ENCODE data around the gene NRROS. TPM values are rescaled to one million over a fixed set of nuclear protein-coding genes. Genes with fewer than 3 reads are reported as not detected.
"Not testable (repeated sequence)": the region's sequence is repeated elsewhere in the genome, so short reads cannot be mapped to it uniquely, and the experiment has no call there.

Gene NRROS
- total RNA-seq, 2 experiments from 2014 or later = 16.2 to 17.0 TPM

DNA sequence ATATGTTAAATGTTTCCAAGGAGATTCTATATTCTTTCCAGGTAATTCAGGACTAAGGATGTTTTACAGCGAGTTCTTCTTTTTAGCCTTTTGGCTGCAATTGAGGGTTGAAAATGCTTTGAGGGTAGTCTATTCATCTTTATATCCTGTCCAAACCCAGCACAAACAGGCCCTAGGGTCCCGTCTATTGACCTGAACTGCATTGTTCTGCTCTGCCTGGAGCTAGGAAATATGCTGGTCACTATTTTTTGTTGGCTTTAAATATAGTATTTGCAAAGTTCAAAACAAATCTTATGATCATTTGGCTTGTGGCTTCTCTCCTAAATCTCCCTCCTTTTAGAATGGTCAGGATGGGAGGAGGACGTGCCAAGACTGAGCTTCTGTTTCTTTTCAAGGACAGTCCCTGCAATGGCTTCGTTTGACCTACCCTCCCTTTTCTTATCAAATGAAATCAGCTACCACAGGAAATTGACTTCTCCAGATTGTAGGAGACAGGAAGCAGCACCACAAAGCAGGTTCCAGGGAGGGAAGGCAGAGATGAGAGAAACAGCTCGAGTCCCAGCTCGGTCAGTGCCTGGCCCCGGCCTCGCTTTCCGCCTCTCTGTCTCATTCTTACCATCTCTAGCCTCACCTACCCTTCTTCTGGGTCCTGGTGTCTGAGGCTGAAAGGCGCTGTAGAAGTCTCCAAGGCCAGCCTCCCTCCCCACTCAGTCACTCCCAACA, 27.6 kb upstream of the NRROS start:
- POLR2A ChIA-PET = interaction anchor here (1.0 to 2.9 kb wide), 5 partner anchors 10 to 43 kb away, joined by 3 to 23 read pairs (median 4); partner anchors contain the start of genes FBXO45, NRROS and WDR53
- H3K4me1 Mint-ChIP-seq = peaks cover 37% of the 10 kb centered on the region
- H3K27me3 Mint-ChIP-seq = no peaks in the 10 kb centered on the region
- no peaks in the 10 kb centered on the region for H3K9me3 Mint-ChIP-seq
- H3K36me3 Mint-ChIP-seq = no peaks in the 10 kb centered on the region
- peak overlapping the region; percentile 87 for H3K27ac Mint-ChIP-seq
- no peak for DNase-seq
- peak; percentile 29 for ATAC-seq (ENCODE audit: low read depth)
- peak overlapping the region; percentile 56 for H3K4me3 Mint-ChIP-seq

DNA sequence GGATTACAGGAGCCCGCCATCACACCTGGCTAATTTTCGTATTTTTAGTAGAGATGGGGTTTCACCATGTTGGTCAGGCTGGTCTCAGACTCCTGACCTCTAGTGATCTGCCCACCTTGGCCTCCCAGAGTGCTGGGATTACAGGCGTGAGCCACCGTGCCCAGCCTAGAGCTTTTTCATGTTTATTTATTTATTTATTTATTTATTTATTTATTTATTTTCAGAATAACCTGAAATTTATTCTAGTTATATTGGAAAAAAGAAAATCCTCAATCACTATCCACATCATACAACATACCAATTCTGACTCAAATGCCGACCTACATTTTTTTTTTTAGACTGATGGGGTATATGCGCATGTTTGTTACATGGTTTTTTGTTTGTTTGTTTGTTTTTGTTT, 24.3 kb upstream of the NRROS start:
- not testable (repeated sequence) for H3K9me3 Mint-ChIP-seq; H3K4me3 Mint-ChIP-seq; H3K27ac Mint-ChIP-seq; DNase-seq; ATAC-seq (ENCODE audit: low read depth); H3K27me3 Mint-ChIP-seq; H3K36me3 Mint-ChIP-seq
- H3K4me1 Mint-ChIP-seq = peaks cover 32% of the 10 kb centered on the region
- POLR2A ChIA-PET = interaction anchor here (1.7 kb wide), 1 partner anchor 17 kb away, joined by 5 read pairs; no protein-coding TSS in a partner anchor

DNA sequence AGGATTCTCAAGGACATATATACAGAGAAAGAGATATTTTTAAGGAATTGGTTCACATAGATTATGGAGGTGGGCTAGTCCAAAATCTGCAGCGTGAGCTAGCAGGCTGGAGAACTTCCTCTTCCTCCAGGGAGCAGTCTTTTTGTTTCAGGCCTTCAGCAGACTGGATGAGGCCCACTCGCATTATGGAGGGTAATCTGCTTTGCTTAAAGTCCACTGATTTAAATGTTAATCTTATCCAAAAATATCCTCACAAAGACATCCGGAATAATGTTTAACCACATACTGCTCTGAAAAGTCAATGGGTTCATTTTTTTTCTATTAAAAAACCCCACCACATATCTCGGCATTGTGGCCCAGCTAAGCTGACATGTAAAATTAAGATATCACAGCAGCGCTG, 22.2 kb upstream of the NRROS start:
- H3K4me1 Mint-ChIP-seq = peaks cover 22% of the 10 kb centered on the region
- DNase-seq (no peak), ATAC-seq (ENCODE audit: low read depth) (no peak)
- no peaks in the 10 kb centered on the region for H3K36me3 Mint-ChIP-seq
- POLR2A ChIA-PET = no interaction called here
- no peaks in the 10 kb centered on the region for H3K9me3 Mint-ChIP-seq
- no peaks in the 10 kb centered on the region for H3K27me3 Mint-ChIP-seq
- H3K4me3 Mint-ChIP-seq = no peak overlapping the region
- H3K27ac Mint-ChIP-seq = peak overlapping the region; percentile 21

DNA sequence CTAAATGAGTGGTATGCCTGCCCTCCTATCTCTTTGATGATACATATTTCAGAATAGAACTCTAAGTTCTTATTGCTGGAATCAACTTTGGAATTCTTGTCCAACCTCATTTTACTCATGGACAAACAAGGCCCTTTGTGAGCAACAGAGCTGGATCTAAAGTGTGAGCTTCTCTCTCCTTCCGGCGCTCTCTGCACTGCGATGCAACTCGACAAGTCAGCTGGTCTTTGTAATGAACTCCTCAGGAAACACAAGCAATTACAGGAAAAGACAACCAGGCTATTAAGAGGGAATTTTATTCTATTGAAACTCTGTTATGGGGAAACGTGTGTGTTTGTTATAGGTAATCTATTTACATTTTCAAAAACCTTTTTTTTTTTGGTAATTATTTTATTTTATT, 20.3 kb upstream of the NRROS start:
- POLR2A ChIA-PET = no interaction called here
- Mint-ChIP-seq H3K4me1 (peaks cover 13% of the 10 kb centered on the region), H3K4me3 (no peak overlapping the region), H3K36me3 (no peaks in the 10 kb centered on the region), H3K27ac (peak overlapping the region; percentile 4), H3K27me3 (no peaks in the 10 kb centered on the region), H3K9me3 (no peaks in the 10 kb centered on the region)
- no peak for DNase-seq
- no peak for ATAC-seq (ENCODE audit: low read depth)

DNA sequence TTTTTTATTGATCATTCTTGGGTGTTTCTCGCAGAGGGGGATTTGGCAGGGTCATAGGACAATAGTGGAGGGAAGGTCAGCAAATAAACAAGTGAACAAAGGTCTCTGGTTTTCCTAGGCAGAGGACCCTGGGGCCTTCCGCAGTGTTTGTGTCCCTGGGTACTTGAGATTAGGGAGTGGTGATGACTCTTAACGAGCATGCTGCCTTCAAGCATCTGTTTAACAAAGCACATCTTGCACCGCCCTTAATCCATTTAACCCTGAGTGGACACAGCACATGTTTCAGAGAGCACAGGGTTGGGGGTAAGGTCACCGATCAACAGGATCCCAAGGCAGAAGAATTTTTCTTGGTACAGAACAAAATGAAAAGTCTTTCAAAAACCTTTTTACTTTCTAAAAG, 19.9 kb upstream of the NRROS start:
- H3K27ac Mint-ChIP-seq; H3K36me3 Mint-ChIP-seq; H3K27me3 Mint-ChIP-seq; H3K4me3 Mint-ChIP-seq; ATAC-seq (ENCODE audit: low read depth); POLR2A ChIA-PET; DNase-seq; H3K9me3 Mint-ChIP-seq: not testable (repeated sequence)
- H3K4me1 Mint-ChIP-seq = peaks cover 17% of the 10 kb centered on the region

DNA sequence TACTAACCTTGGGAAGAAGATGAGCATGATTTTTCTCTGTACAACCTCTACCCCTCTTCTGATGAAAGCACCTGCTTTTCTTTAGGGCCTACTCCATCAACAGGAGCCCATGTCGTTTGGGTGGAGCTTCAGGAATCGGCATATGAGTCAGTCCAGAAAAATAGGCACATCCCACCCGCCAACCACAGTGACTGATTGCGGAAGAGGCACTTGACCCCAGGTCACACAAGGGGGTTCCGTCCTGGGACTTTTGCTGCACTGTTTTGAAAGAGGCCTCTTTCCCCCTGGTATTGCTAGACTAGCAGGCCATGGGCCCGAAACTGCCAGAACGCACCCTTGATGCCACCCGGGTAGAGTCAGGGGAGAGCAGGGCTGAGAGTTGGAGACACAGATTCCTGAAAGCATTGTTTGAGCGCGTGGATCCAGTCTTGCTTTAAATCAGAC, 19.3 kb upstream of the NRROS start:
- Mint-ChIP-seq H3K27ac (no peak overlapping the region), H3K4me3 (no peak overlapping the region), H3K27me3 (no peaks in the 10 kb centered on the region), H3K36me3 (no peaks in the 10 kb centered on the region), H3K9me3 (no peaks in the 10 kb centered on the region), H3K4me1 (peaks cover 23% of the 10 kb centered on the region)
- POLR2A ChIA-PET = no interaction called here
- DNase-seq (no peak), ATAC-seq (ENCODE audit: low read depth) (no peak)

DNA sequence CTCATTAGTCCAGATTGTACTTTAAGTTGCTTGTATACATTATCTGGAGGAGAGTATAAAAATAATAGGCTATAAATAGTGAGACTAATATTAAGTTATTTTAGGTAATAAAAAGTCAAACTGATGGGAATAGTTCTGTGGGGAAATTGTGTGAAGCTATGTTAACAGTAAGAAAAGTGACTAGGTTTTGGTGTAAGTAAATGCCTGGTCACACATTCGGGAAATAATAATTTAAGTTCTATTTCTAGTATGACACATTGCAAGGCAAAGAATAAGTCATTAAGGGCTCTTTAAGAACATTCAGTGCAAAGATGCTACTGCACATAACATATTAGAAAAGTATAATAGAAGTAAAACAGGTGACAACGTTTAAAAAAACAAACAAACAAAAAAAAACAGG, 18.8 kb upstream of the NRROS start:
- ATAC-seq (ENCODE audit: low read depth) (no peak), DNase-seq (no peak)
- no peaks in the 10 kb centered on the region for H3K9me3 Mint-ChIP-seq
- H3K27ac Mint-ChIP-seq = no peak overlapping the region
- H3K4me3 Mint-ChIP-seq = no peak overlapping the region
- no peaks in the 10 kb centered on the region for H3K36me3 Mint-ChIP-seq
- no peaks in the 10 kb centered on the region for H3K27me3 Mint-ChIP-seq
- H3K4me1 Mint-ChIP-seq = peaks cover 26% of the 10 kb centered on the region
- POLR2A ChIA-PET = interaction anchor here (3.3 kb wide), 1 partner anchor 12 kb away, joined by 20 read pairs; no protein-coding TSS in a partner anchor

DNA sequence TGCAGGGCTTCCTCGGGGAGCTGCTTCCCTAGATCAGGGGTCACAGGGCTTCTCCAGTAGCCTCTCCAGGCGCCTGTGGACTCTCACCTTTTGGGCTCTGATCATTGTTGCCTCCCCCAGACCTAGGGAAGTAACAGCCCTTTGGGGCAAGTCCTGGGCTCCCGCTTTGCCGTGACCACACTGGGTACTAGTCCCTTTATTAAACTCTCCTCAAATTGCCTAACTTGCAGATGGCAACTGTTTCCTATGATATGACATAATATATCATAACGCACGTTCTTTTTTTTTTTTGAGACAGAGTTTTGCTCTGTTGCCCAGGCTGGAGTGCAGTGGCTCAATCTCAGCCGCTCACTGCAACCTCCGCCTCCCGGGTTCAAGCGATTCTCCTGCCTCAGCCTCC, 17.9 kb upstream of the NRROS start:
- DNase-seq (no peak), ATAC-seq (ENCODE audit: low read depth) (no peak)
- H3K9me3 Mint-ChIP-seq = no peaks in the 10 kb centered on the region
- H3K36me3 Mint-ChIP-seq = no peaks in the 10 kb centered on the region
- no peak overlapping the region for H3K27ac Mint-ChIP-seq
- H3K27me3 Mint-ChIP-seq = no peaks in the 10 kb centered on the region
- no peak overlapping the region for H3K4me3 Mint-ChIP-seq
- H3K4me1 Mint-ChIP-seq = peaks cover 26% of the 10 kb centered on the region
- POLR2A ChIA-PET = interaction anchor here (3.3 kb wide), 1 partner anchor 11 kb away, joined by 20 read pairs; no protein-coding TSS in a partner anchor

DNA sequence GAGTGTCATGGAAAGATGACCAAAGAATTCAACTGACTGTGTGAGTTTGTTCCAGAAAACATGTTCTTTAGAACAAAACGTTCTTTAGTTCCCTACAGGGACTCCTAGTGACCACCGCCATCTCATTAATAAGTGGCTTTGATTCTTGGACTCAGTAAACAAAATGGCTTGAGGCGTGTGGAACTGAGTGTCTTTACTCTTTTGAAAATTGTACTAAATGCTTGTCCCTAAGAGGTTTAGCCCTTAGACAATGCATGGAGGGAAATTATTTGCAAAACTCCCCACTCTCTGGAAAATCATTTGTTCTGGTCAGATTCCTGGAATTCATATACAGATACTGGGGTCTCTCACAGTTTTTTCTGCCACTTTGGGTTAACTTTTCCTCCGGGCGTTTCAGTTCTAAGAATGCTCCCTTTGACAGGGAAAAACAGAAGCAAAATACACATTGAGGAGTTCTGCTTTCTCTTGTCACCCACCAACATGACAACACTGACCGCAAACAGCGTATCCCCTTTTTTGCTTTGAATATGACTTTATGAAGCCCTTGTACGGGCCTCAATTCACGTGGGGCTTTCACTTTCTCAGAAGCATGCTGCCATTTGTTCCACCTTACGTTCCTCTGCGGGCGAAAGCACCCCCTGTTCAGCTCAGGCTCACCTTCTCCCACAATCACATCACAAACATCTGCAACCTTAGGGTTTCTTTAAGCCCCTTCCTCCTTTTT, 15.3 kb upstream of the NRROS start:
- peaks cover 21% of the 10 kb centered on the region for H3K4me1 Mint-ChIP-seq
- POLR2A ChIA-PET = interaction anchor here (0.6 to 3.3 kb wide), 5 partner anchors 8 to 318 kb away, joined by 3 to 20 read pairs (median 4); partner anchors contain the start of genes NCBP2 and NRROS
- H3K9me3 Mint-ChIP-seq = no peaks in the 10 kb centered on the region
- no peak for DNase-seq
- peak overlapping the region; percentile 79 for H3K4me3 Mint-ChIP-seq
- H3K27ac Mint-ChIP-seq = peak overlapping the region; percentile 89
- peak; percentile 77 for ATAC-seq (ENCODE audit: low read depth)
- no peaks in the 10 kb centered on the region for H3K36me3 Mint-ChIP-seq
- no peaks in the 10 kb centered on the region for H3K27me3 Mint-ChIP-seq

DNA sequence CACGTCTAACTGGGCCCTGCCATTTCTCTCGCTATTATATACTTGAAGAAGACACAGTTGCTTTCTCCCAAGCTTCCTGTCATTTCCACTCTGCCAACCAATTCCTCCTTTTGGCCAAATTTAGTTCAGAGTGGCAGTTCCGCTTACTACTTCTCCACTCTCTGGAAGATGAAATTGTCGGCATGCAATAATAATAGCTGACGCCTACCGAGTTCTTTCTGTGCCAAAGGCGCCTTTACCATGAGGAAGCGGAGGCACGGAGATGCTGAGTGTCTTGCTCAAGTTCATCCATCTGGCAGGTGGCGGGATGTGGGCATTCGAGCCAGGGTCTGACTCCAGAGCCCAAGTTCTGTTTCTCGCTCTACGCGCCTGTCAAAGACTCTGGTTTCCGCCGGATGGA, 14.6 kb upstream of the NRROS start:
- H3K27me3 Mint-ChIP-seq = no peaks in the 10 kb centered on the region
- DNase-seq = no peak
- POLR2A ChIA-PET = interaction anchor here (1.4 kb wide), 1 partner anchor 14 kb away, joined by 3 read pairs; no protein-coding TSS in a partner anchor
- ATAC-seq (ENCODE audit: low read depth) = no peak
- peak overlapping the region; percentile 89 for H3K27ac Mint-ChIP-seq
- no peaks in the 10 kb centered on the region for H3K9me3 Mint-ChIP-seq
- peaks cover 25% of the 10 kb centered on the region for H3K4me1 Mint-ChIP-seq
- peak overlapping the region; percentile 79 for H3K4me3 Mint-ChIP-seq
- peaks cover 1% of the 10 kb centered on the region for H3K36me3 Mint-ChIP-seq

DNA sequence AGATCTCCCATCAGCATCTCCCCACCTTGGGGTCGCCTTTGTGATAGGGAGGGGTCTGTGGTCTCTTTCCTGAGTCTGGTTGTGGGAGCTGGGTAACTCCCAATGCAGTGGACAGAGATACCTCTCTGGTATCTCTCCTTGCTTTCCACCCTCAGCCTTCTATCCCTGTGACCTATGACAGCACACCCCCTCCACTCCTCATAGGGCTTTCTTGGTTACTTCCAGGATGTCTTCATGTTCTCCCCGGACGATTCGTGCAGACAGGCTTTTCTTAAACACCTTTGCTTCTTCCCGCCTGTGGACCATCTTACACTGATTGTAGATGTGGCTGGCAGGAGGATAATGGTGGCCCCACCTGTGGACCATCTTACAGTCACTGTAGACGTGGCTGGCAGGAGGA, 14.2 kb upstream of the NRROS start:
- POLR2A ChIA-PET = interaction anchor here (1.4 kb wide), 1 partner anchor 15 kb away, joined by 3 read pairs; no protein-coding TSS in a partner anchor
- Mint-ChIP-seq H3K4me3 (peak overlapping the region; percentile 79), H3K27ac (peak overlapping the region; percentile 89), H3K4me1 (peaks cover 26% of the 10 kb centered on the region), H3K27me3 (no peaks in the 10 kb centered on the region), H3K9me3 (no peaks in the 10 kb centered on the region), H3K36me3 (peaks cover 4% of the 10 kb centered on the region)
- DNase-seq = no peak
- ATAC-seq (ENCODE audit: low read depth) = no peak

DNA sequence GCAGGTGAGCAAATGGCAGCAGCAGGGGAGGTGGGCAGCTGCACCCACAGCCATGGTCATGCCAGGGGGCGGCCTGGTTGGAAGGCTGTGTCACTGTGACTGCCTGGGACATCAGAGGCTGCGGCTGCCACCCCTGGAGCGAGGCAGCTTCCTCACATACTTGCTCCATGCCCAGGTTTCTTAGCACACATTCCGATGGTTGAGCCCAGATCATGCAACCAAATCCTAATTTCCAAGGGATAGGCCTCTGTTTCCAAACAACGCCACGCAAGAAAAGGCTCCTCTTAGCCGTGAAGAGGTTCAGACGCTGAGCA, 11.6 kb upstream of the NRROS start:
- DNase-seq = no peak
- Mint-ChIP-seq H3K9me3 (no peaks in the 10 kb centered on the region), H3K4me3 (no peak overlapping the region), H3K27me3 (no peaks in the 10 kb centered on the region), H3K27ac (no peak overlapping the region), H3K4me1 (peaks cover 41% of the 10 kb centered on the region), H3K36me3 (peaks cover 4% of the 10 kb centered on the region)
- POLR2A ChIA-PET = no interaction called here
- ATAC-seq (ENCODE audit: low read depth) = no peak

DNA sequence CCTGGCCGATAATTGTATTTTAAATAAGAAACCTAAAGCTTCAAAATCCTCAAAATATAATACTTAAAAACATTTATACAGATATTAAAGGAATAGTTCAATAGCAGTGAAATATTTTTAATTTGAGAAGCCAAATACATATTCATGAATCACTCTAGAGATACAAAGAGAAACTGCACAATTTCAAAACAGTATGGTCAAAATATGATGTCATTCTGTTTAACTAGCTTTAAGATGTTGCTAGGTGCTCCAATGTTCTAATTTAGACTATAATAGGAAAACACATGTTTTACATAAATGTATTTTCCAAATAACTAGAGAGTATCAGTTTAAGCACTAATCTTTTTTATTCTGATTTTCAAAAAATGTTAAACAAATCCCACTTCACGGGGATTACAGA, 10.3 kb upstream of the NRROS start:
- POLR2A ChIA-PET = interaction anchor here (0.8 to 1.2 kb wide), 4 partner anchors 10 to 313 kb away, joined by 3 to 5 read pairs (median 4); partner anchors contain the start of gene NCBP2
- Mint-ChIP-seq H3K27me3 (no peaks in the 10 kb centered on the region), H3K36me3 (peaks cover 6% of the 10 kb centered on the region), H3K9me3 (no peaks in the 10 kb centered on the region), H3K4me1 (peaks cover 47% of the 10 kb centered on the region), H3K4me3 (no peak overlapping the region), H3K27ac (peak overlapping the region; percentile 95)
- DNase-seq = no peak
- ATAC-seq (ENCODE audit: low read depth) = no peak
